ENCODE results near the gene CCDC80. TPM values are rescaled to one million over a fixed set of nuclear protein-coding genes. Genes with fewer than 3 reads are reported as not detected.

CCDC80 gene
- total RNA-seq, 1 experiment from 2014 or later: 1.1 TPM

DNA sequence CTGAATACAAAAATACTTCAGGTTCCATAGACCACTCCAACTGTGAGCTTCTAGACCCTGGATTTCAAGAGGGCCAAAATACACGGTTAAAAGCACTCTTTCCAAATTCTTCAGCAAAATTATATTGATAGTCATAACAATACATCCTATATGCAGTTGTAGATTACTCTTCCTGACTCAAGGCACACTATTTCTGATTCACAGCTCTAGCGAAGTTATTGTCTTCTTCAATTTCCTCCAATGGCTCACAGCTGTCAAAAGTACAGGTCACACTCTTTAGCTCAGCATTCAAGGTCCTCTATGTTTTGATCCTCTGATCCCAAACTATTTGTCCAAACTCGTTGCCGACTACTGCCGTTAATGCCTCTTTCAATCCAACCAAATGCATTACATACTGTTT is 13.5 kb upstream of the CCDC80 start:
- H3K27ac Mint-ChIP-seq (ENCODE audit: unreplicated experiment): no peak overlapping the region
- peaks cover 24% of the 10 kb centered on the region for H3K4me1 Mint-ChIP-seq (ENCODE audit: low read depth, unreplicated experiment)
- no peak overlapping the region for H3K4me3 Mint-ChIP-seq (ENCODE audit: low read depth, unreplicated experiment)
- intact Hi-C loops (cut with micrococcal nuclease; ENCODE audit: unreplicated experiment): no loop called here
- CTCF ChIA-PET: no interaction called here
- H3K9me3 Mint-ChIP-seq (ENCODE audit: low read depth, unreplicated experiment): peaks cover 2% of the 10 kb centered on the region
- no peaks in the 10 kb centered on the region for H3K27me3 Mint-ChIP-seq (ENCODE audit: unreplicated experiment)
- H3K36me3 Mint-ChIP-seq (ENCODE audit: insufficient read depth, unreplicated experiment): no peaks in the 10 kb centered on the region
- no peak for TF ChIP-seq CTCF (IDR thresholded peaks at IDR 0.05; ENCODE audit: unreplicated experiment)
- no TSS peak for BruUV-seq (replicated peaks)
- DNase-seq: no peak

- CTCF ChIA-PET: no interaction called here
- Mint-ChIP-seq H3K27ac (ENCODE audit: unreplicated experiment) (no peak overlapping the region), H3K27me3 (ENCODE audit: unreplicated experiment) (no peaks in the 10 kb centered on the region), H3K4me1 (ENCODE audit: low read depth, unreplicated experiment) (peaks cover 30% of the 10 kb centered on the region), H3K36me3 (ENCODE audit: insufficient read depth, unreplicated experiment) (no peaks in the 10 kb centered on the region), H3K9me3 (ENCODE audit: low read depth, unreplicated experiment) (peaks cover 2% of the 10 kb centered on the region), H3K4me3 (ENCODE audit: low read depth, unreplicated experiment) (no peak overlapping the region)
- no peak for TF ChIP-seq CTCF (IDR thresholded peaks at IDR 0.05; ENCODE audit: unreplicated experiment)
- no TSS peak for BruUV-seq (replicated peaks)
- DNase-seq: no peak
- intact Hi-C loops (cut with micrococcal nuclease; ENCODE audit: unreplicated experiment): no loop called here
These were observed 12.9 kb upstream of the CCDC80 start for GRCh38 chr3:112653881-112654300.

- peaks cover 2% of the 10 kb centered on the region for H3K9me3 Mint-ChIP-seq (ENCODE audit: low read depth, unreplicated experiment)
- intact Hi-C loops (cut with micrococcal nuclease; ENCODE audit: unreplicated experiment): no loop called here
- no peak overlapping the region for H3K27ac Mint-ChIP-seq (ENCODE audit: unreplicated experiment)
- BruUV-seq (replicated peaks): no TSS peak
- H3K4me3 Mint-ChIP-seq (ENCODE audit: low read depth, unreplicated experiment): no peak overlapping the region
- H3K4me1 Mint-ChIP-seq (ENCODE audit: low read depth, unreplicated experiment): peaks cover 31% of the 10 kb centered on the region
- no peak for TF ChIP-seq CTCF (IDR thresholded peaks at IDR 0.05; ENCODE audit: unreplicated experiment)
- no peak for DNase-seq
- no peaks in the 10 kb centered on the region for H3K27me3 Mint-ChIP-seq (ENCODE audit: unreplicated experiment)
- no peaks in the 10 kb centered on the region for H3K36me3 Mint-ChIP-seq (ENCODE audit: insufficient read depth, unreplicated experiment)
- CTCF ChIA-PET: interaction anchor here (0.9 kb wide), 1 partner anchor 172 kb away, joined by 5 read pairs; no protein-coding TSS in a partner anchor
These were observed 12.4 kb upstream of the CCDC80 start for GRCh38 chr3:112653209-112653871.

DNA sequence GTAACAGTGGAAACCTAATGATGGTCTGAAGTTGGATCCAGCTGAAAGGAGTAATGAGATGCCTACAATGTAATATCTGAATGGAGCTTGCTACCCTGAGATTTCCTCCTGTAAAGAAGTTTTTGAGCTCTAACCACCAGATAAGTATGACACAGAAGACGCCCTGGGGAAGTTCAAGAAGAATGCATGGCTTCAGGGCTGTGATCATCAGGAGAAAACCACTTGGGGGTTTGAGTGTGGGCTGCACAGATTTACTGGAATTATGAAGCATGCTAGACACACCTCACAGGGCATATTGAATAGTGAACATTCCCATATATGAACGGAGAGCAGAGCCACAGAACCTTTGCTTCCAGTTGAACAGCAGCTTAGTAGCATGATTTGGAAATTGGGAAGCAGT is 10.6 kb upstream of the CCDC80 start:
- no peak for DNase-seq
- intact Hi-C loops (cut with micrococcal nuclease; ENCODE audit: unreplicated experiment): no loop called here
- no TSS peak for BruUV-seq (replicated peaks)
- H3K27ac Mint-ChIP-seq (ENCODE audit: unreplicated experiment): no peak overlapping the region
- no peaks in the 10 kb centered on the region for H3K9me3 Mint-ChIP-seq (ENCODE audit: low read depth, unreplicated experiment)
- TF ChIP-seq CTCF (IDR thresholded peaks at IDR 0.05; ENCODE audit: unreplicated experiment): no peak
- H3K27me3 Mint-ChIP-seq (ENCODE audit: unreplicated experiment): no peaks in the 10 kb centered on the region
- no peak overlapping the region for H3K4me3 Mint-ChIP-seq (ENCODE audit: low read depth, unreplicated experiment)
- H3K36me3 Mint-ChIP-seq (ENCODE audit: insufficient read depth, unreplicated experiment): no peaks in the 10 kb centered on the region
- peaks cover 38% of the 10 kb centered on the region for H3K4me1 Mint-ChIP-seq (ENCODE audit: low read depth, unreplicated experiment)
- CTCF ChIA-PET: interaction anchor here (0.7 kb wide), 1 partner anchor 356 kb away, joined by 3 read pairs; no protein-coding TSS in a partner anchor

All from Calu3 (cell line).